ENCODE measurements around the gene MEIS3.
"Not testable (repeated sequence)": the region's sequence is repeated elsewhere in the genome, so short reads cannot be mapped to it uniquely, and the experiment has no call there.

Gene MEIS3

GRCh38 chr19:47381121-47381520, 38.2 kb downstream of the MEIS3 start:
- no peak for DNase-seq

- DNase-seq = no peak
These were observed 38.8 kb downstream of the MEIS3 start for GRCh38 chr19:47380559-47380958.

GRCh38 chr19:47379381-47379938, 39.9 kb downstream of the MEIS3 start:
- no peak for DNase-seq

- no peak for DNase-seq
These were observed 41.1 kb downstream of the MEIS3 start for GRCh38 chr19:47378246-47378645.

- DNase-seq = no peak
These were observed 41.5 kb downstream of the MEIS3 start for GRCh38 chr19:47377801-47378200.

GRCh38 chr19:47377208-47377701, 42.1 kb downstream of the MEIS3 start:
- DNase-seq = no peak

GRCh38 chr19:47376589-47377144, 42.7 kb downstream of the MEIS3 start:
- DNase-seq = no peak

- DNase-seq = no peak
These were observed 43.4 kb downstream of the MEIS3 start for GRCh38 chr19:47375694-47376588.

- no peak for DNase-seq
These were observed 44.2 kb downstream of the MEIS3 start for GRCh38 chr19:47374876-47375693.

- DNase-seq = no peak
These were observed 45.8 kb downstream of the MEIS3 start for GRCh38 chr19:47373246-47374240.

- DNase-seq = no peak
These were observed 46.7 kb downstream of the MEIS3 start for GRCh38 chr19:47372603-47373002.

GRCh38 chr19:47371261-47371660, 48.1 kb downstream of the MEIS3 start:
- no peak for DNase-seq

- DNase-seq = no peak
These were observed 49.2 kb downstream of the MEIS3 start for GRCh38 chr19:47370045-47370611.

- not testable (repeated sequence) for DNase-seq
These were observed 53.9 kb downstream of the MEIS3 start for GRCh38 chr19:47365455-47365854.

GRCh38 chr19:47363758-47364531, 55.4 kb downstream of the MEIS3 start:
- DNase-seq = no peak

GRCh38 chr19:47362321-47362720, 57.0 kb downstream of the MEIS3 start:
- no peak for DNase-seq

GRCh38 chr19:47358936-47359335, 60.4 kb downstream of the MEIS3 start:
- DNase-seq = no peak

- DNase-seq = no peak
These were observed 61.3 kb downstream of the MEIS3 start for GRCh38 chr19:47357788-47358680.

- no peak for DNase-seq
These were observed 62.4 kb downstream of the MEIS3 start for GRCh38 chr19:47356900-47357299.

GRCh38 chr19:47353307-47353712, 66.0 kb downstream of the MEIS3 start:
- DNase-seq = no peak
